Mesenteric fat pad (tissue), 1 donor: Measurements from ENCODE around the gene SPECC1L. TPM values are rescaled to one million over a fixed set of nuclear protein-coding genes. Genes with fewer than 3 reads are reported as not detected.

Experiments used
- DNase-seq: peaks from one replicate; pipeline ENCODE4 v3.0.0-alpha.2; 2020; ENCODE audit warnings: low spot score
- total RNA-seq: library from RNA; stranded (reverse); fragmentation: NEBNext Ultra II Directional; extraction: Animal tissue kit (Norgen Biotek cat#: 25700); gene quantifications from one replicate; pipeline ENCODE4 v1.2.1, GENCODE V29; 2021
- donor health status: DM: yes; HTN: yes; CAD: no.

Gene SPECC1L
- total RNA-seq, 1 donor from 2014 or later = 69.2 TPM

- peak; percentile 45 for DNase-seq
Observed at GRCh38 chr22:24437091-24437490, 166.5 kb downstream of the SPECC1L start.

GRCh38 chr22:24437741-24438328, 167.2 kb downstream of the SPECC1L start:
- DNase-seq = peak; percentile 75

GRCh38 chr22:24440270-24440717, 169.7 kb downstream of the SPECC1L start:
- DNase-seq = peak; percentile 62

- DNase-seq = peak; percentile 88
Observed at GRCh38 chr22:24440718-24441405, 170.2 kb downstream of the SPECC1L start.

- DNase-seq = peak; percentile 14
Observed at GRCh38 chr22:24441406-24442351, 171.0 kb downstream of the SPECC1L start.

GRCh38 chr22:24442352-24442744, 171.7 kb downstream of the SPECC1L start:
- DNase-seq = no peak

GRCh38 chr22:24443668-24444067, 173.0 kb downstream of the SPECC1L start:
- DNase-seq = no peak

- DNase-seq = no peak
Observed at GRCh38 chr22:24444251-24444650, 173.6 kb downstream of the SPECC1L start.

GRCh38 chr22:24444729-24445466, 174.3 kb downstream of the SPECC1L start:
- DNase-seq = no peak

GRCh38 chr22:24445481-24446259, 175.0 kb downstream of the SPECC1L start:
- DNase-seq = no peak

GRCh38 chr22:24446260-24446611, 175.6 kb downstream of the SPECC1L start:
- no peak for DNase-seq

GRCh38 chr22:24450610-24451009, 180.0 kb downstream of the SPECC1L start:
- DNase-seq = no peak

GRCh38 chr22:24451162-24451561, 180.5 kb downstream of the SPECC1L start:
- DNase-seq = no peak

- DNase-seq = no peak
Observed at GRCh38 chr22:24453853-24454252, 183.2 kb downstream of the SPECC1L start.

GRCh38 chr22:24455039-24455438, 184.4 kb downstream of the SPECC1L start:
- DNase-seq = no peak

GRCh38 chr22:24455751-24456426, 185.3 kb downstream of the SPECC1L start:
- DNase-seq = no peak

GRCh38 chr22:24457894-24458420, 187.3 kb downstream of the SPECC1L start:
- no peak for DNase-seq

GRCh38 chr22:24459911-24460310, 189.3 kb downstream of the SPECC1L start:
- DNase-seq = no peak

GRCh38 chr22:24460418-24461089, 189.9 kb downstream of the SPECC1L start:
- no peak for DNase-seq
